Measurements from ENCODE around the gene SRD5A1.
"Not testable (repeated sequence)": the region's sequence is repeated elsewhere in the genome, so short reads cannot be mapped to it uniquely, and the experiment has no call there.

SRD5A1 gene

GRCh38 chr5:6666762-6667161, 33.5 kb downstream of the SRD5A1 start:
- no peak for TF ChIP-seq CTCF (IDR thresholded peaks at IDR 0.05)
- H3K27me3 ChIP-seq, result no peaks in the 10 kb centered on the region
- no peak overlapping the region for H3K4me3 ChIP-seq (ENCODE audit: low read depth in 1 of 2, low read length in 1 of 2)
- no peaks in the 10 kb centered on the region for H3K9me3 ChIP-seq
- H3K27ac ChIP-seq, result no peak overlapping the region
- no peaks in the 10 kb centered on the region for H3K4me1 ChIP-seq (ENCODE audit: control insufficient read depth in 1 of 2, insufficient read depth in 1 of 2, low read depth in 1 of 2, low read length in 1 of 2)
- H3K36me3 ChIP-seq, result no peaks in the 10 kb centered on the region

DNA sequence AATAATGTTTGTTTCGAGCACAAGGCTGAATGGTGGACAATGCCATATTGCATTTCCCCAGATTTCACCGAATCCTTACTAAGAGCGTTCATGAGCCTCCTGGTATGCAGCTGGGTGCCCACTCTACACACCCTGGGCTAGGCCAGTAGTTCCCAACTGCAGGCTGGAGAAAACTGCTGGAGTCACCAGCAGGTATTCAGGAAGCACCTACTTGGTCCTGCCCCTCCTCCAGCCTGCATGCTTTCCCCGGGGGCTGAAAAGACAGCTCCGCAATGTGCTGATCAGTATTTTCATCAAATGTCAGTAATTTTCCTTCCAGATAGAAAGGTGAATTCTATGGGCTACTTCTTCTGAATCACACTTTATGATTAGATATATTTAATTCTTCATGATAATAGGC, 34.4 kb downstream of the SRD5A1 start:
- Histone ChIP-seq H3K4me3 (ENCODE audit: low read depth in 1 of 2, low read length in 1 of 2) (no peak overlapping the region), H3K4me1 (ENCODE audit: control insufficient read depth in 1 of 2, insufficient read depth in 1 of 2, low read depth in 1 of 2, low read length in 1 of 2) (no peaks in the 10 kb centered on the region), H3K36me3 (no peaks in the 10 kb centered on the region), H3K9me3 (no peaks in the 10 kb centered on the region), H3K27me3 (no peaks in the 10 kb centered on the region), H3K27ac (no peak overlapping the region)
- no peak for TF ChIP-seq CTCF (IDR thresholded peaks at IDR 0.05)

DNA sequence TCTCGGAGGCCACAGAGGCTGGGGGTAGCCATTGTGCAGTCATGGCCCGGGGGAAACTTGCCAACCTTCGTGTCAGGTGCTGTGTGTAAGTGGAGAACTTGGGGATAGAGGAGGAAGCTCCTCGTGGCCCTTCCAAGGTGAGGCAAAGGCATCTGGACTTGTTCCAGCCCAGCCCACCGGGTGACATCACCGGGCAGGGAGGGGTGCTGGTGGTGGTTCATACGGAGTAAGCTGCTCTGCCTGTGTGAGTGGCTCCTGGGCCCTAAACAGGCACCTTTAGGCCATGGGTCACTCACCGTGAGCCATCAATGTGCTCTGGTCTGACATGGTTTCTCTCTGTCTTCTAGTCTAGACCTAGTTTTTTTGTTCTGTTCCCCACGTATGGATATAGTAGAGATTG, 35.5 kb downstream of the SRD5A1 start:
- H3K4me3 ChIP-seq (ENCODE audit: low read depth in 1 of 2, low read length in 1 of 2); H3K4me1 ChIP-seq (ENCODE audit: control insufficient read depth in 1 of 2, insufficient read depth in 1 of 2, low read depth in 1 of 2, low read length in 1 of 2); H3K27me3 ChIP-seq; H3K9me3 ChIP-seq; H3K36me3 ChIP-seq; H3K27ac ChIP-seq: not testable (repeated sequence)

- peaks cover 5% of the 10 kb centered on the region for H3K27me3 ChIP-seq
These were observed 39.8 kb downstream of the SRD5A1 start for GRCh38 chr5:6673031-6673430.

DNA sequence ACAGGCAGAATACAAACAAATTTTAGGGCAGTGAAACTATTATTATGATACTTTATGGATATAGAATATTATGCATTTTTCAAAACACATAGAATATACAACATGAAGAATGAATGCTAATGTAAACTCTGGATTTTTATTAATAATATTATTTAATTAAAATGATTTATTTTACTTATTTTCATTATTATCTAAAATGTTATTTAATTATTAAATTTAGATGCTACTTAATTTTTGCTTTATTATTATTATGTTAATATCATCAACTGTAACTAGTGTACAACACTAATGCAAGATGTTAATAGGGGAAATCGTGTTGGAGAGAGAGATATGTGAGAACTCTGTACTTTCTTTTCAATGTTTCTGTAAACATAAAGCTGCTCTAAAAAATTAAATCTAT, 40.7 kb downstream of the SRD5A1 start:
- no peak overlapping the region for H3K4me3 ChIP-seq (ENCODE audit: low read depth in 1 of 2, low read length in 1 of 2)
- H3K4me1 ChIP-seq (ENCODE audit: control insufficient read depth in 1 of 2, insufficient read depth in 1 of 2, low read depth in 1 of 2, low read length in 1 of 2), result no peaks in the 10 kb centered on the region
- no peaks in the 10 kb centered on the region for H3K36me3 ChIP-seq
- H3K9me3 ChIP-seq, result no peaks in the 10 kb centered on the region
- TF ChIP-seq CTCF (IDR thresholded peaks at IDR 0.05), result no peak
- no peak overlapping the region for H3K27ac ChIP-seq
- H3K27me3 ChIP-seq, result peaks cover 8% of the 10 kb centered on the region

More at GRCh38 chr5:6673031-6673430, 39.8 kb downstream of the SRD5A1 start:
- Histone ChIP-seq H3K27ac (no peak overlapping the region), H3K4me1 (ENCODE audit: control insufficient read depth in 1 of 2, insufficient read depth in 1 of 2, low read depth in 1 of 2, low read length in 1 of 2) (no peaks in the 10 kb centered on the region), H3K4me3 (ENCODE audit: low read depth in 1 of 2, low read length in 1 of 2) (no peak overlapping the region), H3K9me3 (no peaks in the 10 kb centered on the region), H3K36me3 (no peaks in the 10 kb centered on the region)
- no peak for TF ChIP-seq CTCF (IDR thresholded peaks at IDR 0.05)

DNA sequence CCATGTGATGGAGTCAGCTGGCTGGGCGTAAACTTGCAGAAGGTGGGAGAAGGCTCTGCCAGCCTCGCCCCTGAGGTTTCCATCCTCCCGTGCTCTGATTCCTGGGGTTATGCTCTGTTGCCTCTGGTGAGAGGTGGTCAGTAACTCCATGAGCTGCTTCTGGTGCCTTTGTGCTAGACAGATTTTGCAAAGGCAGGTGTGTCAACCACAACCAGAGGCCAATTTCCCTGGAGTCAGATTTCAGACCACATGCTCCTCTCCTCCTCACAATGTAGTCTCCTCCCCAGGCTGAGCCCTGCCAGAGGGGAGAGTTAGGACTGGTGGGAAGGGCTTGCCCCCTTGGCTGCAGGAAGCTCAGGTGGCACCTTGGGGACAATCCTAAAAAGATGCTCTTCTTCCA, 41.2 kb downstream of the SRD5A1 start:
- no peaks in the 10 kb centered on the region for H3K4me1 ChIP-seq (ENCODE audit: control insufficient read depth in 1 of 2, insufficient read depth in 1 of 2, low read depth in 1 of 2, low read length in 1 of 2)
- H3K27ac ChIP-seq, result no peak overlapping the region
- no peaks in the 10 kb centered on the region for H3K9me3 ChIP-seq
- H3K36me3 ChIP-seq, result no peaks in the 10 kb centered on the region
- TF ChIP-seq CTCF (IDR thresholded peaks at IDR 0.05), result no peak
- H3K4me3 ChIP-seq (ENCODE audit: low read depth in 1 of 2, low read length in 1 of 2), result no peak overlapping the region
- H3K27me3 ChIP-seq, result peaks cover 8% of the 10 kb centered on the region
